Transverse colon (tissue), 4 donors: ENCODE data around the gene DUS3L. TPM values are rescaled to one million over a fixed set of nuclear protein-coding genes. Genes with fewer than 3 reads are reported as not detected.

Experiments used
- DNase-seq: peaks from one replicate; pipeline ENCODE4 v3.0.0-alpha.2; 2019
- H3K27ac ChIP-seq, 4 donors: fragments of 200-600 bp; sonication (generic); 2 replicates each; pipeline ENCODE4 v1.5.1; 2016 to 2018; ENCODE audit warnings: inconsistent platforms in 4 of 4
- H3K27me3 ChIP-seq: fragments of 200-600 bp; sonication (generic); 2 replicates; pipeline ENCODE4 v1.5.1; 2017; ENCODE audit warnings: inconsistent platforms
- H3K36me3 ChIP-seq, 4 donors: fragments of 200-600 bp; sonication (generic); 2 replicates each; pipeline ENCODE4 v1.5.1; 2017 to 2019; ENCODE audit warnings: inconsistent platforms in 4 of 4
- H3K4me1 ChIP-seq, 4 donors: fragments of 200-600 bp; sonication (generic); 2 replicates each; pipeline ENCODE4 v1.5.1; 2017 to 2020; ENCODE audit warnings: inconsistent platforms in 4 of 4
- H3K4me3 ChIP-seq, 4 donors: fragments of 200-600 bp; sonication (generic); 1 replicate in 1 of 4; 2 replicates in 3 of 4; pipeline versions ENCODE4 v1.5.1 to v1.6.1; 2017 to 2019; ENCODE audit warnings: inconsistent platforms in 4 of 4
- H3K9me3 ChIP-seq, 2 donors: fragments of 200-600 bp; sonication (generic); 2 replicates each; pipeline ENCODE4 v1.5.1; 2017 to 2019; ENCODE audit warnings: inconsistent platforms in 2 of 2
- CTCF ChIP-seq, 5 experiments: fragments of 200-600 bp in 3 of 5; fragments of 450-650 bp in 2 of 5; sonication (generic) in 3 of 5; IDR thresholded peaks; 1 replicate in 2 of 5; 2 replicates in 3 of 5; pipeline ENCODE4 v1.5.1; 2016 to 2017; ENCODE audit warnings: antibody characterized with exemption in 5 of 5, inconsistent platforms in 3 of 5, mild to moderate bottlenecking in 2 of 5, moderate library complexity in 1 of 5
- EP300 ChIP-seq: sonication (generic); formaldehyde crosslinking; IDR thresholded peaks from one replicate; pipeline ENCODE4 v1.6.1; 2017; ENCODE audit warnings: antibody characterized with exemption, low read depth
- POLR2A ChIP-seq: fragments of 450-650 bp; IDR thresholded peaks from one replicate; pipeline ENCODE4 v1.6.1; 2016; ENCODE audit warnings: antibody characterized with exemption, mild to moderate bottlenecking, moderate library complexity
- POLR2AphosphoS5 ChIP-seq, 3 donors: sonication (generic); formaldehyde crosslinking; IDR thresholded peaks; one replicate each; pipeline ENCODE4 v1.6.1; 2016; ENCODE audit warnings: antibody characterized with exemption in 3 of 3
- WGBS, 2 donors: methylation state at CpG; one replicate each; pipeline ENCODE4 v1.1.5; 2018; ENCODE audit warnings: low coverage in 1 of 2; 5-methylcytosine and 5-hydroxymethylcytosine counted together
- in situ Hi-C, 4 donors: fragments of 200-750 bp; cut with MboI; loops; one replicate each; pipeline versions ENCODE4 v1.15.0 to v1.15.1; 2017; ENCODE audit warnings: low sequenced_read_pairs in 3 of 4, low pct_ligation_motif_present in 1 of 4, low pct_unique_long_range_greater_than_20kb in 1 of 4
- intact Hi-C: fragments of 100-400 bp; cut with DNase I; formaldehyde crosslinking; loops from one replicate; pipeline ENCODE4 v1.15.1; 2023; ENCODE audit warnings: low total_unique reads
- total RNA-seq, 4 donors: library from RNA; depleted of rRNA; stranded (reverse); fragments of >200 nt; gene quantifications; one replicate each; pipeline ENCODE4 v1.1.0, GENCODE V29; 2016

The DUS3L gene
- total RNA-seq, 4 donors from 2014 or later = 28.3 to 86.6 (median 56.6) TPM

- H3K4me3 ChIP-seq = no peak overlapping the region
- TF ChIP-seq POLR2AphosphoS5 (IDR thresholded peaks at IDR 0.05) (no peak), POLR2A (no peak), EP300 (no peak), CTCF (IDR thresholded peaks at IDR 0.05) (no peak)
- H3K4me1 ChIP-seq = no peaks in the 10 kb centered on the region
- H3K27me3 ChIP-seq = peaks cover 10% of the 10 kb centered on the region
- intact Hi-C loops = no loop called here
- DNase-seq = no peak
- no peak overlapping the region for H3K27ac ChIP-seq
- in situ Hi-C loops = no loop called here
- H3K9me3 ChIP-seq = no peaks in the 10 kb centered on the region
- H3K36me3 ChIP-seq = no peaks in the 10 kb centered on the region
These were observed 47.3 kb downstream of the DUS3L start for GRCh38 chr19:5743630-5744029.

GRCh38 chr19:5742051-5742450, 48.9 kb downstream of the DUS3L start:
- Histone ChIP-seq H3K9me3 (no peaks in the 10 kb centered on the region), H3K27me3 (peaks cover 7% of the 10 kb centered on the region), H3K36me3 (no peaks in the 10 kb centered on the region), H3K27ac (no peak overlapping the region), H3K4me3 (no peak overlapping the region), H3K4me1 (no peaks in the 10 kb centered on the region)
- in situ Hi-C loops (no loop called here), intact Hi-C loops (no loop called here)
- TF ChIP-seq EP300 (no peak), POLR2A (no peak), CTCF (IDR thresholded peaks at IDR 0.05) (no peak), POLR2AphosphoS5 (IDR thresholded peaks at IDR 0.05) (no peak)
- 86 to 90% methylated on average over 18 to 19 of the region's 19 CpGs for WGBS, 2 donors
- DNase-seq = no peak

GRCh38 chr19:5738423-5738822, 52.5 kb downstream of the DUS3L start:
- H3K27me3 ChIP-seq = peaks cover 7% of the 10 kb centered on the region
- no peak overlapping the region for H3K27ac ChIP-seq
- no peaks in the 10 kb centered on the region for H3K4me1 ChIP-seq
- intact Hi-C loops (no loop called here), in situ Hi-C loops (no loop called here)
- H3K9me3 ChIP-seq = no peaks in the 10 kb centered on the region
- WGBS, 2 donors = 49 to 74% methylated on average over 4 to 8 of the region's 8 CpGs
- H3K4me3 ChIP-seq = no peak overlapping the region
- no peaks in the 10 kb centered on the region for H3K36me3 ChIP-seq
- no peak for DNase-seq
- TF ChIP-seq EP300 = no peak
- no peak for TF ChIP-seq POLR2AphosphoS5 (IDR thresholded peaks at IDR 0.05)
- no peak for TF ChIP-seq POLR2A
- TF ChIP-seq CTCF (IDR thresholded peaks at IDR 0.05) = no peak

Other genes starting within 250 kb of the DUS3L start
- 10 to 100 TPM in 3 of 4 donors, not detected in 1; 13.2 to 45.3 (median 22.7) TPM for gene TINCR, start 223.2 kb downstream of the DUS3L start, total RNA-seq
- 100 to 1,000 TPM in 2 of 4 donors, 10 to 100 TPM in 2; 64.0 to 283 (median 124) TPM for gene SAFB2, start 168.4 kb downstream of the DUS3L start, total RNA-seq
- 100 to 1,000 TPM in 3 of 4 donors, 10 to 100 TPM in 1; 90.5 to 368 (median 185) TPM for gene SAFB, start 168.1 kb downstream of the DUS3L start, total RNA-seq
- gene MICOS13, start 110.6 kb downstream of the DUS3L start, total RNA-seq = 10 to 100 TPM; 30.3 to 73.5 (median 52.6) TPM
- 10 to 100 TPM; 10.8 to 30.1 (median 16.6) TPM for gene HSD11B1L, start 110.1 kb downstream of the DUS3L start, total RNA-seq
- gene RPL36, start 100.9 kb downstream of the DUS3L start, total RNA-seq = 100 to 1,000 TPM in 3 of 4 donors, 10 to 100 TPM in 1; 87.9 to 636 (median 329) TPM
- 100 to 1,000 TPM in 1 of 4 donors, 10 to 100 TPM in 3; 28.7 to 164 (median 39.8) TPM for gene LONP1, start 71.0 kb downstream of the DUS3L start, total RNA-seq
- gene CATSPERD, start 70.5 kb downstream of the DUS3L start, total RNA-seq = not detected
- 10 to 100 TPM in 1 of 4 donors, 1 to 10 TPM in 3; 1.1 to 10.5 (median 1.6) TPM for gene PRR22, start 6.4 kb downstream of the DUS3L start, total RNA-seq
- gene NRTN, start 13.9 kb upstream of the DUS3L start, total RNA-seq = 1 to 10 TPM in 3 of 4 donors, under 1 TPM in 1; 0.82 to 3.8 (median 1.5) TPM
- gene FUT6, start 48.5 kb upstream of the DUS3L start, total RNA-seq = 100 to 1,000 TPM in 2 of 4 donors, 10 to 100 TPM in 2; 71.9 to 251 (median 115) TPM
- gene FUT3, start 60.3 kb upstream of the DUS3L start, total RNA-seq = 100 to 1,000 TPM; 180 to 222 (median 191) TPM
- 1 to 10 TPM in 1 of 4 donors, not detected in 3; 4.8 TPM for gene FUT5, start 79.4 kb upstream of the DUS3L start, total RNA-seq
- gene NDUFA11, start 112.6 kb upstream of the DUS3L start, total RNA-seq = 100 to 1,000 TPM; 149 to 352 (median 235) TPM
- 10 to 100 TPM in 2 of 4 donors, 1 to 10 TPM in 2; 8.9 to 59.5 (median 18.4) TPM for gene VMAC, start 113.7 kb upstream of the DUS3L start, total RNA-seq
- gene CAPS, start 123.1 kb upstream of the DUS3L start, total RNA-seq = 10 to 100 TPM; 24.6 to 57.3 (median 38.0) TPM
- 100 to 1,000 TPM in 1 of 4 donors, 10 to 100 TPM in 3; 58.9 to 175 (median 65.0) TPM for gene RANBP3, start 187.0 kb upstream of the DUS3L start, total RNA-seq